Kidney (tissue), 14 donors: ENCODE results near the gene FANCC. TPM values are rescaled to one million over a fixed set of nuclear protein-coding genes. Genes with fewer than 3 reads are reported as not detected.
A peak's percentile ranks its signal among the peaks of the same experiment; 100 is the strongest.

ENCODE experiments used
- DNase-seq, 5 donors: peaks; one replicate each; pipeline ENCODE4 v3.0.0-alpha.2; 2013 to 2020
- FAIRE-seq: peaks from 2 replicates; lab custom pipeline; 2012; peaks lifted over from hg19 to GRCh38; lab: Jason Lieb, UNC
- H3K27ac ChIP-seq, 2 donors: one replicate each; pipeline ENCODE4 v1.7.0; 2013; ENCODE audit warnings: low read depth in 2 of 2, low read length in 2 of 2, inconsistent platforms in 1 of 2
- H3K27me3 ChIP-seq: one replicate; pipeline ENCODE4 v1.7.1; 2013; ENCODE audit warnings: low read length, inconsistent platforms; ENCODE audit not compliant: control insufficient read depth, insufficient read depth
- H3K36me3 ChIP-seq, 3 donors: one replicate each; pipeline versions ENCODE4 v1.7.0 to v1.7.1; 2013; ENCODE audit warnings: low read length in 3 of 3, control low read depth in 1 of 3, inconsistent platforms in 1 of 3; ENCODE audit not compliant: insufficient read depth in 3 of 3, control insufficient read depth in 2 of 3
- H3K4me1 ChIP-seq, 3 donors: one replicate each; pipeline versions ENCODE4 v1.7.0 to v1.7.1; 2013; ENCODE audit warnings: low read length in 3 of 3, inconsistent platforms in 1 of 3, low read depth in 1 of 3; ENCODE audit not compliant: control insufficient read depth in 2 of 3, insufficient read depth in 2 of 3
- H3K4me3 ChIP-seq, 3 donors: one replicate each; pipeline versions ENCODE4 v1.7.0 to v1.8.1; 2013; ENCODE audit warnings: low read length in 3 of 3, control low read depth in 1 of 3, inconsistent platforms in 1 of 3
- H3K9ac ChIP-seq, 3 donors: one replicate each; pipeline versions ENCODE4 v1.7.0 to v1.7.1; 2013; ENCODE audit warnings: low read length in 3 of 3, control low read depth in 1 of 3, inconsistent platforms in 1 of 3
- H3K9me3 ChIP-seq, 3 donors: one replicate each; pipeline versions ENCODE4 v1.7.0 to v1.7.1; 2013; ENCODE audit warnings: low read length in 3 of 3, control low read depth in 1 of 3, inconsistent platforms in 1 of 3; ENCODE audit not compliant: control insufficient read depth in 2 of 3, insufficient read depth in 1 of 3
- CTCF ChIP-seq: IDR thresholded peaks from 3 replicates; pipeline ENCODE4 v1.5.1; 2012; ENCODE audit warnings: mild to moderate bottlenecking, moderate library complexity, borderline replicate concordance; ENCODE audit not compliant: insufficient read depth; ENCODE audit errors: extremely low read depth
- intact Hi-C: fragments of 100-400 bp; cut with DNase I; formaldehyde crosslinking; loops from one replicate; pipeline ENCODE4 v1.11.1; 2022
- polyA plus RNA-seq: library from polyadenylated mRNA; stranded (reverse); fragments of 350-450 nt; fragmentation: Illumina TruSeq; extraction: RNeasy Lipid Tissue Mini Kit (QIAGEN cat#74804); gene quantifications from one replicate; pipeline ENCODE4 v1.2.3, GENCODE V29; 2014; ENCODE audit warnings: low read depth, low replicate concordance; ENCODE audit not compliant: insufficient read depth
- total RNA-seq: library from RNA; stranded (reverse); fragmentation: NEBNext Ultra II Directional; extraction: Animal tissue kit (Norgen Biotek cat#: 25700); gene quantifications from one replicate; pipeline ENCODE4 v1.2.1, GENCODE V29; 2021
- donor health status: control.
- donor health status: control.
- donor health status: control.
- donor health status: control.
- donor health status: control.
- donor health status: DM: yes; HTN: yes; CAD: no.
- donor health status: Normal renal cell carcinoma (clear cell type).

FANCC gene
- total and polyA plus RNA-seq, 2 donors from 2014 or later: 7.5 to 10.8 TPM

- Histone ChIP-seq H3K36me3 (peaks cover 2 to 16% (median 10%) of the 10 kb centered on the region in 3 donors), H3K4me3 (no peak overlapping the region), H3K9ac (peak overlapping the region in 1 of 3 donors; percentile 16), H3K27ac (peak overlapping the region; percentile 17 to 56), H3K9me3 (no peaks in the 10 kb centered on the region), H3K27me3 (no peaks in the 10 kb centered on the region), H3K4me1 (peaks cover 4 to 43% (median 35%) of the 10 kb centered on the region in 3 donors)
- DNase-seq (peak in 3 of 5 donors; percentile 30 to 66 (median 48)), FAIRE-seq (no peak)
- no peak for TF ChIP-seq CTCF
- intact Hi-C loops: no loop called here
Observed at GRCh38 chr9:95089257-95090022, 228.1 kb downstream of the FANCC start.

- H3K4me3 ChIP-seq: no peak overlapping the region
- FAIRE-seq: no peak
- H3K36me3 ChIP-seq: peaks cover 2 to 24% (median 13%) of the 10 kb centered on the region in 3 donors
- no peak overlapping the region for H3K9ac ChIP-seq
- H3K27ac ChIP-seq: peak overlapping the region; percentile 20 to 48
- no peaks in the 10 kb centered on the region for H3K9me3 ChIP-seq
- intact Hi-C loops: no loop called here
- TF ChIP-seq CTCF: no peak
- H3K4me1 ChIP-seq: peaks cover 4 to 43% (median 35%) of the 10 kb centered on the region in 3 donors
- peak in 1 of 5 donors; percentile 47 for DNase-seq
- H3K27me3 ChIP-seq: no peaks in the 10 kb centered on the region
Observed at GRCh38 chr9:95088421-95089161, 228.9 kb downstream of the FANCC start.

- peak in 1 of 5 donors; percentile 50 for DNase-seq
Observed at GRCh38 chr9:95087659-95088242, 229.8 kb downstream of the FANCC start.

More at GRCh38 chr9:95087659-95088242, 229.8 kb downstream of the FANCC start:
- TF ChIP-seq CTCF: no peak
- no peak overlapping the region for H3K9ac ChIP-seq
- H3K27me3 ChIP-seq: no peaks in the 10 kb centered on the region
- no peak for FAIRE-seq
- no peak overlapping the region for H3K4me3 ChIP-seq
- H3K27ac ChIP-seq: peak overlapping the region in 1 of 2 donors; percentile 3
- H3K9me3 ChIP-seq: no peaks in the 10 kb centered on the region
- peaks cover 0 to 48% (median 35%) of the 10 kb centered on the region in 3 donors for H3K4me1 ChIP-seq
- H3K36me3 ChIP-seq: peaks cover 6 to 33% (median 21%) of the 10 kb centered on the region in 3 donors
- intact Hi-C loops: no loop called here
